ENCODE results near the gene FHAD1. TPM values are rescaled to one million over a fixed set of nuclear protein-coding genes. Genes with fewer than 3 reads are reported as not detected.

Gene FHAD1
- total RNA-seq, 1 donor from 2014 or later = not detected

DNA sequence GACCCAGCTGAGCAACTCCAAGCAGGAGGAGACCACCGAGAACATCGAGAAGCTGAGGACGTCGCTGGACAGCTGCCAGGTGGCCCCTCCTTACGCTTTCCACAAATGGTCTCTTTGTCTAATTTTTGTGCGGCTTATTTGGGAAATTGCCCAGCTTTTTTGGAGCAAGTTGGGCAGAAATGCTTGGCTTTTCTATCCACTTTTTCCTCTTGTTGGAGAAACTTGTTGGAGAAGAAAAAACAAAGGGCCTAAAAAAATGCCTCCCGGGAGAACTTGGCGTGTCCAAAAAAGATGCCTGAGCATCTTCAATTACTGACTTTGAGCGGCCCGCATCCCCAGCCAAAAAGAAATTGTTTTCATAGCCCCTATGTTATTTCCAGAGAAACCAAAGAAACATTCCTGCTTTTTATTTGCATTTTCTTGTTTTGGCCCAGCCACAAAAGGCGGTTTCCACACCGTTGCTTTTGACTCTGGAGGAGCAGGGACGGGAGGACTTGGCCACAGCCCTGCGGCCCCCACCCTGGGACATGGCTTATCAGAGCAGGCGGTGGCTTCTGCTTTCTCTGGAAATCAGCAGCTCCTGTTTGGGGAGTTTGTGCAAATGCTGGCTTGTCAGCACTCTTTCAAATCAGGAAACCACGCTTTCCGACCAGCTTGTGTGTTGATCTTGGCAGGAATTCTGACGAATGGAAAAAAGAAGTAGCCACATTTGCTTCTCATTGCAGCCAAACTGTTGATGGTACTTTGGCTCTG lies 81.5 kb downstream of the FHAD1 start:
- TF ChIP-seq, protein P1, sequence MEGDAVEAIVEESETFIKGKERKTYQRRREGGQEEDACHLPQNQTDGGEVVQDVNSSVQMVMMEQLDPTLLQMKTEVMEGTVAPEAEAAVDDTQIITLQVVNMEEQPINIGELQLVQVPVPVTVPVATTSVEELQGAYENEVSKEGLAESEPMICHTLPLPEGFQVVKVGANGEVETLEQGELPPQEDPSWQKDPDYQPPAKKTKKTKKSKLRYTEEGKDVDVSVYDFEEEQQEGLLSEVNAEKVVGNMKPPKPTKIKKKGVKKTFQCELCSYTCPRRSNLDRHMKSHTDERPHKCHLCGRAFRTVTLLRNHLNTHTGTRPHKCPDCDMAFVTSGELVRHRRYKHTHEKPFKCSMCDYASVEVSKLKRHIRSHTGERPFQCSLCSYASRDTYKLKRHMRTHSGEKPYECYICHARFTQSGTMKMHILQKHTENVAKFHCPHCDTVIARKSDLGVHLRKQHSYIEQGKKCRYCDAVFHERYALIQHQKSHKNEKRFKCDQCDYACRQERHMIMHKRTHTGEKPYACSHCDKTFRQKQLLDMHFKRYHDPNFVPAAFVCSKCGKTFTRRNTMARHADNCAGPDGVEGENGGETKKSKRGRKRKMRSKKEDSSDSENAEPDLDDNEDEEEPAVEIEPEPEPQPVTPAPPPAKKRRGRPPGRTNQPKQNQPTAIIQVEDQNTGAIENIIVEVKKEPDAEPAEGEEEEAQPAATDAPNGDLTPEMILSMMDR (IDR thresholded peaks at IDR 0.05; ENCODE audit: partially characterized antibody, unreplicated experiment) = no peak
- Mint-ChIP-seq H3K27me3 (ENCODE audit: unreplicated experiment) (peaks cover 5% of the 10 kb centered on the region), H3K36me3 (ENCODE audit: unreplicated experiment) (peaks cover 5% of the 10 kb centered on the region), H3K4me1 (ENCODE audit: low read depth, unreplicated experiment) (peaks cover 23% of the 10 kb centered on the region), H3K9me3 (ENCODE audit: unreplicated experiment) (peaks cover 2% of the 10 kb centered on the region), H3K4me3 (ENCODE audit: unreplicated experiment) (no peak overlapping the region), H3K27ac (ENCODE audit: unreplicated experiment) (no peak overlapping the region)
- no peak for DNase-seq

DNA sequence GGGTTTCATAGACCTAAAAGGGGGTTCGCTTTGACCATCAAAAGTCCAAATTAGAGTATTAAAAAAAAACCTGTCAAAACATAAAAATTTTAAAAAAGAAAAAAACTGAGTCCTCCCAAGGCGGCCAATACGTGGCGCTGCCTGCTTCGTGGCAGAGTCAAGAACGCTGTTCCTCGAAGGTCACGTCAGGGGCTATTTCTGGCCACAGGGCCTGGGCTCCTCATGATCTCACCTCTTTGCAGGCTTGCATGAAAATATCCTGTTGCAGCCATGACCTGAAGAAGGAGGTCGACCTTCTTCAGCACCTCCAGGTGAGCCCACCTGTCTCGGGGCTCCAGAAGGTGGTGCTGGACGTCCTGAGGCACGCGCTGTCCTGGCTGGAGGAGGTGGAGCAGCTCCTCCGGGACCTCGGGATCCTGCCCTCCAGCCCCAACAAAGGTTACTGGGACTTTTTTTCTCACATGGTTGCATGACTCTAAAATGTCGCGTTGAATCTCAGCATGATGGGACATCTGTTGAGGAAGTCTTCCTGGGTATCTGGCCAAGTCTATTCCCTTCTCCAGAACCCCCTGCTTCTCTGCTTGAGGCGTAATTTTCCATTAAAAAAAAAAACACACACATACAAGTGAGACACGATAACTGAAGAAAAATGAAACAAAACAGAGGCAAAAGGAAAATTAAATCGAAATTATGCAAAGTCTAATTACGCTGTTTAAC lies 82.2 kb downstream of the FHAD1 start:
- H3K4me3 Mint-ChIP-seq (ENCODE audit: unreplicated experiment) = no peak overlapping the region
- DNase-seq = no peak
- peaks cover 5% of the 10 kb centered on the region for H3K27me3 Mint-ChIP-seq (ENCODE audit: unreplicated experiment)
- peaks cover 2% of the 10 kb centered on the region for H3K9me3 Mint-ChIP-seq (ENCODE audit: unreplicated experiment)
- no peak overlapping the region for H3K27ac Mint-ChIP-seq (ENCODE audit: unreplicated experiment)
- peaks cover 17% of the 10 kb centered on the region for H3K4me1 Mint-ChIP-seq (ENCODE audit: low read depth, unreplicated experiment)
- H3K36me3 Mint-ChIP-seq (ENCODE audit: unreplicated experiment) = peaks cover 5% of the 10 kb centered on the region
- TF ChIP-seq, protein P1 (IDR thresholded peaks at IDR 0.05; ENCODE audit: partially characterized antibody, unreplicated experiment) = no peak

DNA sequence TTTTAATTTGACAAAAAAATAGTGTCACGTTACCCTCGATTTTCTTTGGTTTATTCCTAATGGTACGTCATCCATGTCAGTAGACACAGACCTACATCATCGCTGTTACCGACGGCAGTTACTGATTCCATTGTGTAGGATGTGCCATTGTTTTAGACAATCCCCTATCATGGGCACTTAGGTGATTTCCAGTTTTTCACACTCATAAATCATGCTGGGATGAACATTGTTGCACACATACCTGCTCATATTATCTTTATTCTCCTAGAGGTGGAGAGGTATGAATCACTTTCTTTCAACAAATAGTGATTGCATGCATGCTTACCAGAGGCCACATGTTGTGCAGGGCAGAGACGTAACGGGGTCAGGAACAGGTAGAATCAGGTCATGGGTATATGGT lies 83.0 kb downstream of the FHAD1 start:
- Mint-ChIP-seq H3K4me3 (ENCODE audit: unreplicated experiment) (no peak overlapping the region), H3K36me3 (ENCODE audit: unreplicated experiment) (peaks cover 5% of the 10 kb centered on the region)
- TF ChIP-seq, protein P1 (IDR thresholded peaks at IDR 0.05; ENCODE audit: partially characterized antibody, unreplicated experiment) = no peak

DNA sequence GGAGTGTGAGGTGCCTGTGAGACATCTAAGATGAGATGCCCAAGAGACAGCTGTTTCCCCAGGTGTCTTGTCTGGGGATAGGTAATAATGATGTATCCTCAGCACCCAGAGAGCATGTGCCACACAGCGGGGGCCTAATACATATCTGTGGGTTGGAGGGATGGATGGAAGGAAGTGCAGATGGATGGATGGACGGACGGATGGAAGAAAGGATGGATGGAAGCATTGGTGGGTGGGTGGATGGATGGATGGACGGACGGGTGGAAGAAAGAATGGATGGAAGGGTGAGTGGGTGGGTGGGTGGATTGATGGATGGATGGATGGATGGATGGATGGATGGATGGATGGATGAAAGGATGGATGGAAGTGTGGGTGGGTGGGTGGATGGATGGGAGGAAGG lies 84.2 kb downstream of the FHAD1 start:
- H3K27ac Mint-ChIP-seq (ENCODE audit: unreplicated experiment) = no peak overlapping the region
- peaks cover 4% of the 10 kb centered on the region for H3K9me3 Mint-ChIP-seq (ENCODE audit: unreplicated experiment)
- H3K27me3 Mint-ChIP-seq (ENCODE audit: unreplicated experiment) = peaks cover 7% of the 10 kb centered on the region
- no peak for DNase-seq
- TF ChIP-seq, protein P1 (IDR thresholded peaks at IDR 0.05; ENCODE audit: partially characterized antibody, unreplicated experiment) = no peak
- no peak overlapping the region for H3K4me3 Mint-ChIP-seq (ENCODE audit: unreplicated experiment)
- H3K36me3 Mint-ChIP-seq (ENCODE audit: unreplicated experiment) = peaks cover 5% of the 10 kb centered on the region
- peaks cover 6% of the 10 kb centered on the region for H3K4me1 Mint-ChIP-seq (ENCODE audit: low read depth, unreplicated experiment)

More for the DNA sequence above, 83.0 kb downstream of the FHAD1 start:
- DNase-seq = no peak
- Mint-ChIP-seq H3K9me3 (ENCODE audit: unreplicated experiment) (peaks cover 2% of the 10 kb centered on the region), H3K27ac (ENCODE audit: unreplicated experiment) (no peak overlapping the region), H3K27me3 (ENCODE audit: unreplicated experiment) (peaks cover 8% of the 10 kb centered on the region), H3K4me1 (ENCODE audit: low read depth, unreplicated experiment) (peaks cover 10% of the 10 kb centered on the region)

DNA sequence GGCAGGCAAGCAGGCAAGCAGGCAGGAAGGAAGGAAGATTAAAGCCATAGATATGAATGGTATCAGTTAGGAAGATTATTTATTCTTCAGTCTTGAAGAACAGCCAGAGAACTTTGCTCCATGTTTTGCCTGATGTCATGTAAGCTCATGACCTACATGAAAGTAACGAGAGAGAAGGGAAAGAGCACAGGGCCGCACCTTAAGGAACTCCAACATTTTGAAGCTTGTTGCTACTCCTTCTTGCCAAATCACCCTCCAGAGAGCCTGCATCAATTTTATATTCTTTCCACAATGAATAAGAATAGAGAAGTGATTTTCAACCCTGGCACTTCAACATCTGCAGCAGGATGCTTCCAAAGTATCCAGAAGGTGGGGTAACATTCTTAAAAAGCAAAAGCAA lies 84.7 kb downstream of the FHAD1 start:
- Mint-ChIP-seq H3K4me3 (ENCODE audit: unreplicated experiment) (no peak overlapping the region), H3K4me1 (ENCODE audit: low read depth, unreplicated experiment) (peaks cover 6% of the 10 kb centered on the region), H3K9me3 (ENCODE audit: unreplicated experiment) (peaks cover 4% of the 10 kb centered on the region), H3K27ac (ENCODE audit: unreplicated experiment) (no peak overlapping the region), H3K27me3 (ENCODE audit: unreplicated experiment) (peaks cover 7% of the 10 kb centered on the region), H3K36me3 (ENCODE audit: unreplicated experiment) (peaks cover 8% of the 10 kb centered on the region)
- TF ChIP-seq, protein P1 (IDR thresholded peaks at IDR 0.05; ENCODE audit: partially characterized antibody, unreplicated experiment) = no peak
- DNase-seq = no peak

All from glutamatergic neuron (in vitro differentiated cells).